ENCODE data around the gene ZNF687.

Gene ZNF687

DNA sequence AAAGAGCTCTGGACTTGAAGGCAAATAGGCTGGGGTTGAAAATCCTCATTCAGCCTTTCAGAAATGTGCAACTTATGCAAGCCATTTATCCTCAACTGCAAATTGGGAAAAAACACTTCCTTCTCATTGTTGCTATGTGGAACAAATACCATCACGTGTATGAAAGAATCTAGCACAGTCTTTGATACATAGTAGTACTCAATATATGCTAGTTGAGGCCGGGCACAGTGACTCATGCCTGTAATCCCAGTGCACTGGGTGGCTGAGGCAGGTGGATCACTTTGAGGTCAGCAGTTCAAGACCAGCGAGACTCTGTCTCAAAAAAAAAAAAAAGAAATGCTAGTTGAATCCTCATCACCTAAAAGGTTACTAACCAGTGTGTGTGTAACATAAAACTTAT, 36.9 kb downstream of the ZNF687 start:
- TF ChIP-seq EZH2phosphoT487 (IDR thresholded peaks at IDR 0.05; ENCODE audit: borderline replicate concordance, low read length) (no peak), CTCF (IDR thresholded peaks at IDR 0.05; ENCODE audit: low read depth, low read length, poor library complexity, severe bottlenecking) (no peak)
- H3K79me2 ChIP-seq (ENCODE audit: control insufficient read depth, low read length), result peaks cover 9% of the 10 kb centered on the region
- no peaks in the 10 kb centered on the region for H3F3A ChIP-seq (ENCODE audit: control insufficient read depth, insufficient read depth)
- H3K9me3 ChIP-seq (ENCODE audit: control insufficient read depth, insufficient read depth, low read length), result no peaks in the 10 kb centered on the region
- H3K4me3 ChIP-seq (ENCODE audit: low read length), result no peak overlapping the region
- H3K27me3 ChIP-seq (ENCODE audit: control insufficient read depth, low read length), result no peaks in the 10 kb centered on the region
- no peaks in the 10 kb centered on the region for H4K20me1 ChIP-seq (ENCODE audit: control insufficient read depth, insufficient read depth, low read depth, low read length)
- no peak overlapping the region for H3K4me2 ChIP-seq (ENCODE audit: low read length)
- no peaks in the 10 kb centered on the region for H3K9me2 ChIP-seq (replicated peaks; ENCODE audit: control insufficient read depth, low read length)
- no peaks in the 10 kb centered on the region for H3K4me1 ChIP-seq (ENCODE audit: control insufficient read depth, low read length)
- peaks cover 56% of the 10 kb centered on the region for H3K36me3 ChIP-seq (ENCODE audit: control insufficient read depth, low read length)
- no peak overlapping the region for H3K27ac ChIP-seq (ENCODE audit: low read depth, low read length)

- Histone ChIP-seq H3K4me3 (ENCODE audit: low read length) (no peak overlapping the region), H3K36me3 (ENCODE audit: control insufficient read depth, low read length) (peaks cover 42% of the 10 kb centered on the region), H3K27ac (ENCODE audit: low read depth, low read length) (no peak overlapping the region), H3K4me1 (ENCODE audit: control insufficient read depth, low read length) (peaks cover 24% of the 10 kb centered on the region), H3K79me2 (ENCODE audit: control insufficient read depth, low read length) (peaks cover 41% of the 10 kb centered on the region), H3K9me3 (ENCODE audit: control insufficient read depth, insufficient read depth, low read length) (no peaks in the 10 kb centered on the region), H4K20me1 (ENCODE audit: control insufficient read depth, insufficient read depth, low read depth, low read length) (no peaks in the 10 kb centered on the region), H3K4me2 (ENCODE audit: low read length) (no peak overlapping the region), H3K9me2 (replicated peaks; ENCODE audit: control insufficient read depth, low read length) (no peaks in the 10 kb centered on the region), H3F3A (ENCODE audit: control insufficient read depth, insufficient read depth) (no peaks in the 10 kb centered on the region), H3K27me3 (ENCODE audit: control insufficient read depth, low read length) (no peaks in the 10 kb centered on the region)
- TF ChIP-seq EZH2phosphoT487 (IDR thresholded peaks at IDR 0.05; ENCODE audit: borderline replicate concordance, low read length) (no peak), CTCF (IDR thresholded peaks at IDR 0.05; ENCODE audit: low read depth, low read length, poor library complexity, severe bottlenecking) (no peak)
These were observed 42.4 kb downstream of the ZNF687 start for GRCh38 chr1:151324390-151324930.

DNA sequence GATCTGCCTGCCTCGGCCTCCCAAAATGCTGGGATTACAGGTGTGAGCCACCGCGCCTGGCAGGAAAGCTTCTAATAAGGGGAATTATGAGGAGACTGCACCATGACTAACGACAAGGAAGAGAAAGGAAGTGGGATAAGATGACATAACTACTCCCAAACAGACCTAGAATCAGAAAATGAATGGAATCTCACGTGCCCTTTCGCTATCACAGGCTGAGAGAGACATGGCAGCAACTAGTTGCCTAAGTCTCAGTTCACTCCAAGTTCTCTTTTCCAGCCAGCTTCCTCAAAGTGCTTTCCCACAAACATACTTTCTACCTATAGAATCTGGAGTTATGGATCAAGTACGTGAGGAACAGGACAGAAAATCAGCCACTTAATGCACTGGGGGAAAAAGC, 43.1 kb downstream of the ZNF687 start:
- H3K27ac ChIP-seq (ENCODE audit: low read depth, low read length), result no peak overlapping the region
- H3K4me2 ChIP-seq (ENCODE audit: low read length), result peak overlapping the region; percentile 99; the same call in 1 of the 2 replicates

More for the DNA sequence above, 43.1 kb downstream of the ZNF687 start:
- TF ChIP-seq EZH2phosphoT487 (IDR thresholded peaks at IDR 0.05; ENCODE audit: borderline replicate concordance, low read length), result no peak
- TF ChIP-seq CTCF (IDR thresholded peaks at IDR 0.05; ENCODE audit: low read depth, low read length, poor library complexity, severe bottlenecking), result no peak
- Histone ChIP-seq H3K4me1 (ENCODE audit: control insufficient read depth, low read length) (peaks cover 28% of the 10 kb centered on the region), H3K9me2 (replicated peaks; ENCODE audit: control insufficient read depth, low read length) (no peaks in the 10 kb centered on the region), H4K20me1 (ENCODE audit: control insufficient read depth, insufficient read depth, low read depth, low read length) (no peaks in the 10 kb centered on the region), H3K4me3 (ENCODE audit: low read length) (no peak overlapping the region), H3K79me2 (ENCODE audit: control insufficient read depth, low read length) (peaks cover 41% of the 10 kb centered on the region), H3K9me3 (ENCODE audit: control insufficient read depth, insufficient read depth, low read length) (no peaks in the 10 kb centered on the region), H3F3A (ENCODE audit: control insufficient read depth, insufficient read depth) (no peaks in the 10 kb centered on the region), H3K36me3 (ENCODE audit: control insufficient read depth, low read length) (peaks cover 40% of the 10 kb centered on the region), H3K27me3 (ENCODE audit: control insufficient read depth, low read length) (no peaks in the 10 kb centered on the region)

Measured in DOHH2 (cell line).